Type B pancreatic cell (in vitro differentiated cells): ENCODE results near the gene PHLDA3. TPM values are rescaled to one million over a fixed set of nuclear protein-coding genes. Genes with fewer than 3 reads are reported as not detected.

Source experiments
- DNase-seq: peaks from one replicate; pipeline ENCODE4 v3.0.0; 2021; ENCODE audit warnings: mixed read lengths; ENCODE audit not compliant: unreplicated experiment; ENCODE audit errors: extremely low spot score
- H3K27ac Mint-ChIP-seq: 2 replicates; pipeline ENCODE4 v1.8.0; 2021; ENCODE audit warnings: mild to moderate bottlenecking, mixed read lengths
- H3K27me3 Mint-ChIP-seq: 2 replicates; pipeline ENCODE4 v1.8.0; 2021; ENCODE audit warnings: mixed read lengths
- H3K36me3 Mint-ChIP-seq: 2 replicates; pipeline ENCODE4 v1.8.0; 2021; ENCODE audit warnings: mixed read lengths
- H3K4me1 Mint-ChIP-seq: one replicate; pipeline ENCODE4 v1.8.0; 2021; ENCODE audit warnings: mixed read lengths; ENCODE audit not compliant: unreplicated experiment
- H3K4me3 Mint-ChIP-seq: 2 replicates; pipeline ENCODE4 v1.8.0; 2021; ENCODE audit warnings: mild to moderate bottlenecking, mixed read lengths
- H3K9me3 Mint-ChIP-seq: 2 replicates; pipeline ENCODE4 v1.8.0; 2021; ENCODE audit warnings: mixed read lengths
- CTCF ChIP-seq: fragments of 200-600 bp; sonication (generic); conservative IDR thresholded peaks from 2 replicates; pipeline ENCODE4 v1.5.0; 2021; ENCODE audit warnings: antibody characterized with exemption, mild to moderate bottlenecking
- total RNA-seq: library from RNA; stranded (reverse); gene quantifications from 2 replicates; pipeline ENCODE4 v1.2.1, GENCODE V29; 2021; ENCODE audit warnings: low replicate concordance

Gene PHLDA3
- total RNA-seq, 1 donor from 2014 or later, result 59.3 TPM

- no peak for DNase-seq
- Mint-ChIP-seq H3K4me3 (no peak overlapping the region), H3K36me3 (no peaks in the 10 kb centered on the region), H3K27me3 (peaks cover 6% of the 10 kb centered on the region), H3K4me1 (peaks cover 11% of the 10 kb centered on the region), H3K9me3 (no peaks in the 10 kb centered on the region), H3K27ac (no peak overlapping the region)
- no peak for TF ChIP-seq CTCF
Observed at GRCh38 chr1:201423655-201424054, 45.3 kb downstream of the PHLDA3 start.

- H3K9me3 Mint-ChIP-seq, result no peaks in the 10 kb centered on the region
- peaks cover 11% of the 10 kb centered on the region for H3K4me1 Mint-ChIP-seq
- H3K36me3 Mint-ChIP-seq, result no peaks in the 10 kb centered on the region
- no peak for TF ChIP-seq CTCF
- H3K27ac Mint-ChIP-seq, result no peak overlapping the region
- no peak for DNase-seq
- no peak overlapping the region for H3K4me3 Mint-ChIP-seq
- H3K27me3 Mint-ChIP-seq, result peaks cover 6% of the 10 kb centered on the region
Observed at GRCh38 chr1:201422436-201423030, 46.5 kb downstream of the PHLDA3 start.

DNA sequence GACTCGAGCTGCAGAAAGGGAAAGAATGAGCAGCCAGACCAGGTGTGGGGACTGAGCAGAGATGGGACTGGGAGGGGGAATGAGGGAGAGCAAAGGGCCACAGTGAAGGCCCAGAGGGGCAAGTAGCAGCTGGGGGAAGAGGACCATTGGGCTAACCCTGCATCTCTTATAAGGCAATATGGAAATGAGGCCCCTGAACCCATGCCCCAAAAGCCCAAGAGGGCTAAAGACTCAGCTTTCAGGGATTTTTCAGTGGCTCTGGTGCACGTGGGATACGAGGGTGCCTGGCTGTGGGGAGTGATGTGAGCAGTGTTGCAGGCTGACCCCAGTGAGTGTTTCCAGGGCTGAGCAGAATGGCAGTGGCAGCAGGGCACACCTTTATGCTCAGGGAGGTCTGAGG, 47.0 kb downstream of the PHLDA3 start:
- H3K27ac Mint-ChIP-seq, result no peak overlapping the region
- H3K36me3 Mint-ChIP-seq, result no peaks in the 10 kb centered on the region
- H3K9me3 Mint-ChIP-seq, result no peaks in the 10 kb centered on the region
- no peak for TF ChIP-seq CTCF
- H3K4me1 Mint-ChIP-seq, result peaks cover 11% of the 10 kb centered on the region
- no peak for DNase-seq
- no peak overlapping the region for H3K4me3 Mint-ChIP-seq
- peaks cover 7% of the 10 kb centered on the region for H3K27me3 Mint-ChIP-seq

- H3K27ac Mint-ChIP-seq, result no peak overlapping the region
- H3K36me3 Mint-ChIP-seq, result no peaks in the 10 kb centered on the region
- H3K27me3 Mint-ChIP-seq, result peaks cover 13% of the 10 kb centered on the region
- DNase-seq, result no peak
- TF ChIP-seq CTCF, result no peak
- H3K9me3 Mint-ChIP-seq, result no peaks in the 10 kb centered on the region
- no peak overlapping the region for H3K4me3 Mint-ChIP-seq
- peaks cover 11% of the 10 kb centered on the region for H3K4me1 Mint-ChIP-seq
Observed at GRCh38 chr1:201421041-201421440, 47.9 kb downstream of the PHLDA3 start.

- no peaks in the 10 kb centered on the region for H3K9me3 Mint-ChIP-seq
- no peak overlapping the region for H3K27ac Mint-ChIP-seq
- TF ChIP-seq CTCF, result no peak
- H3K36me3 Mint-ChIP-seq, result no peaks in the 10 kb centered on the region
- H3K27me3 Mint-ChIP-seq, result peaks cover 13% of the 10 kb centered on the region
- H3K4me1 Mint-ChIP-seq, result peaks cover 11% of the 10 kb centered on the region
- H3K4me3 Mint-ChIP-seq, result no peak overlapping the region
- DNase-seq, result no peak
Observed at GRCh38 chr1:201420608-201421002, 48.4 kb downstream of the PHLDA3 start.
